IMR-90 (cell line): ENCODE results near the gene ALS2CL. TPM values are rescaled to one million over a fixed set of nuclear protein-coding genes. Genes with fewer than 3 reads are reported as not detected.
A peak's percentile ranks its signal among the peaks of the same experiment; 100 is the strongest.

Experiments used
- ATAC-seq: fragments of 200-7000 bp; cut with Tn5 transposase; 2 replicates; pipeline ENCODE4 v1.9.1; 2020; ENCODE audit warnings: low read depth, mild to moderate bottlenecking, moderate library complexity
- BruUV-seq: library from RNA; stranded (reverse); fragments of 400-500 nt; replicated peaks from 2 replicates; lab custom pipeline; 2021; lab: Mats Ljungman, UMichigan
- CTCF ChIA-PET: fragments of 300-600 bp; formaldehyde crosslinking; extraction: SDS; loops from one replicate; lab custom pipeline; 2021; ENCODE audit warnings: antibody characterized with exemption; lab: Yijun Ruan, JAX
- POLR2A ChIA-PET: fragments of 300-600 bp; sonication (Branson Sonifier 250); formaldehyde crosslinking; loops from one replicate; lab custom pipeline; 2022; ENCODE audit warnings: antibody characterized with exemption; ENCODE audit not compliant: unreplicated experiment; lab: Charles Lee
- DNase-seq: peaks from one replicate; pipeline ENCODE4 v3.0.0; 2013
- H2AFZ ChIP-seq: replicated peaks from 2 replicates; pipeline ENCODE3; 2013; ENCODE audit warnings: low read length, mild to moderate bottlenecking; ENCODE audit not compliant: poor library complexity
- H2AK5ac ChIP-seq: 2 replicates; pipeline ENCODE4 v1.6.1; 2013; ENCODE audit warnings: low read depth, low read length, inconsistent platforms
- H2AK9ac ChIP-seq: replicated peaks from 2 replicates; pipeline ENCODE3; 2013; ENCODE audit warnings: mild to moderate bottlenecking, low read depth, low read length, moderate library complexity; ENCODE audit not compliant: poor library complexity
- H2BK120ac ChIP-seq: 2 replicates; pipeline ENCODE4 v1.6.1; 2013; ENCODE audit warnings: low read depth, low read length, inconsistent platforms
- H2BK15ac ChIP-seq: 3 replicates; pipeline ENCODE4 v1.6.1; 2013; ENCODE audit warnings: low read depth, low read length, inconsistent platforms
- H2BK20ac ChIP-seq: 2 replicates; pipeline ENCODE4 v1.6.1; 2013; ENCODE audit warnings: low read depth, mild to moderate bottlenecking, inconsistent platforms, low read length, moderate library complexity
- H2BK5ac ChIP-seq: 2 replicates; pipeline ENCODE4 v1.6.1; 2013; ENCODE audit warnings: mild to moderate bottlenecking, low read depth, low read length, inconsistent platforms; ENCODE audit not compliant: poor library complexity, severe bottlenecking
- H3K14ac ChIP-seq: replicated peaks from 2 replicates; pipeline ENCODE4 v1.6.1; 2013; ENCODE audit warnings: low read depth, low read length, inconsistent platforms
- H3K18ac ChIP-seq: 2 replicates; pipeline ENCODE4 v1.6.1; 2013; ENCODE audit warnings: low read depth, low read length, control low read depth
- H3K23ac ChIP-seq: 2 replicates; pipeline ENCODE4 v1.6.1; 2013; ENCODE audit warnings: low read depth, low read length, inconsistent platforms
- H3K27ac ChIP-seq: 2 replicates; pipeline ENCODE4 v1.5.1; 2013; ENCODE audit warnings: mild to moderate bottlenecking, control low read depth, low read length; ENCODE audit not compliant: insufficient read depth
- H3K27me3 ChIP-seq: 2 replicates; pipeline ENCODE4 v1.6.1; 2013; ENCODE audit warnings: low read length; ENCODE audit not compliant: control insufficient read depth, insufficient read depth
- H3K36me3 ChIP-seq: 2 replicates; pipeline ENCODE4 v1.6.1; 2013; ENCODE audit warnings: low read length, mixed read lengths; ENCODE audit not compliant: control insufficient read depth, insufficient read depth
- H3K4ac ChIP-seq: 2 replicates; pipeline ENCODE4 v1.6.1; 2013; ENCODE audit warnings: low read depth, low read length, inconsistent platforms
- H3K4me1 ChIP-seq: 2 replicates; pipeline ENCODE4 v1.6.1; 2013; ENCODE audit warnings: low read length, mixed read lengths; ENCODE audit not compliant: control insufficient read depth, insufficient read depth
- H3K4me2 ChIP-seq: 2 replicates; pipeline ENCODE4 v1.6.1; 2013; ENCODE audit warnings: low read depth, mild to moderate bottlenecking, control low read depth, low read length, moderate library complexity
- H3K4me3 ChIP-seq: 2 replicates; pipeline ENCODE4 v1.5.1; 2013; ENCODE audit warnings: low read depth, mild to moderate bottlenecking, control low read depth, low read length, moderate library complexity; ENCODE audit not compliant: insufficient read depth
- H3K56ac ChIP-seq: 2 replicates; pipeline ENCODE4 v1.6.1; 2013; ENCODE audit warnings: low read length, inconsistent platforms; ENCODE audit not compliant: insufficient read depth; ENCODE audit errors: extremely low read depth
- H3K79me1 ChIP-seq, 2 experiments: 2 replicates each; pipeline ENCODE4 v1.6.1; 2013; ENCODE audit warnings: low read length in 2 of 2, inconsistent platforms in 1 of 2, low read depth in 1 of 2
- H3K9ac ChIP-seq: 2 replicates; pipeline ENCODE4 v1.6.1; 2013; ENCODE audit warnings: low read depth, low read length, control low read depth
- H3K9me1 ChIP-seq: 2 replicates; pipeline ENCODE4 v1.6.1; 2013; ENCODE audit warnings: low read length, inconsistent platforms; ENCODE audit not compliant: insufficient read depth
- H3K9me3 ChIP-seq: 2 replicates; pipeline ENCODE4 v1.6.1; 2013; ENCODE audit warnings: low read length; ENCODE audit not compliant: control insufficient read depth, insufficient read depth
- H4K20me1 ChIP-seq: 2 replicates; pipeline ENCODE4 v1.6.1; 2013; ENCODE audit warnings: low read length, inconsistent platforms; ENCODE audit not compliant: insufficient read depth
- H4K5ac ChIP-seq: 2 replicates; pipeline ENCODE4 v1.6.1; 2013; ENCODE audit warnings: mild to moderate bottlenecking, low read depth, low read length, control low read depth
- H4K8ac ChIP-seq, 2 experiments: 2 replicates each; pipeline ENCODE4 v1.6.1; 2013; ENCODE audit warnings: low read depth in 2 of 2, low read length in 2 of 2, control low read depth in 1 of 2, inconsistent platforms in 1 of 2
- H4K91ac ChIP-seq: 2 replicates; pipeline ENCODE4 v1.6.1; 2013; ENCODE audit warnings: low read depth, low read length, inconsistent platforms; ENCODE audit not compliant: insufficient read depth
- BHLHE40 ChIP-seq: fragments of 150-350 bp; IDR thresholded peaks from 2 replicates; pipeline ENCODE4 v1.6.1; 2016; ENCODE audit warnings: mild to moderate bottlenecking, low read depth, low read length
- CEBPB ChIP-seq: IDR thresholded peaks from 2 replicates; pipeline ENCODE4 v1.6.1; 2012; ENCODE audit warnings: low read depth, low read length, improper control_type of control experiment
- CHD1 ChIP-seq: IDR thresholded peaks from 2 replicates; pipeline ENCODE4 v1.6.1; 2012; ENCODE audit warnings: low read depth, low read length, improper control_type of control experiment
- FOS ChIP-seq: fragments of 150-350 bp; IDR thresholded peaks from 2 replicates; pipeline ENCODE4 v1.6.1; 2016; ENCODE audit warnings: low read depth, low read length
- MAFK ChIP-seq: IDR thresholded peaks from 2 replicates; pipeline ENCODE4 v1.6.1; 2012; ENCODE audit warnings: low read depth, low read length, improper control_type of control experiment
- MAZ ChIP-seq: IDR thresholded peaks from 2 replicates; pipeline ENCODE4 v1.6.1; 2012; ENCODE audit warnings: low read depth, mild to moderate bottlenecking, low read length, improper control_type of control experiment, moderate library complexity, borderline replicate concordance
- MXI1 ChIP-seq: IDR thresholded peaks from 2 replicates; pipeline ENCODE4 v1.6.1; 2012; ENCODE audit warnings: low read depth, mild to moderate bottlenecking, low read length, moderate library complexity, borderline replicate concordance
- NFE2L2 ChIP-seq: fragments of 150-350 bp; IDR thresholded peaks from 2 replicates; pipeline ENCODE4 v1.6.1; 2016; ENCODE audit warnings: low read depth, mild to moderate bottlenecking, low read length
- POLR2A ChIP-seq: IDR thresholded peaks from 2 replicates; pipeline ENCODE4 v1.6.1; 2012; ENCODE audit warnings: mild to moderate bottlenecking, low read depth, low read length
- RAD21 ChIP-seq: IDR thresholded peaks from 2 replicates; pipeline ENCODE4 v1.6.1; 2012; ENCODE audit warnings: low read length, improper control_type of control experiment
- RCOR1 ChIP-seq: IDR thresholded peaks from 2 replicates; pipeline ENCODE4 v1.6.1; 2012; ENCODE audit warnings: mild to moderate bottlenecking, low read length, improper control_type of control experiment; ENCODE audit not compliant: insufficient replicate concordance
- RFX5 ChIP-seq: IDR thresholded peaks from 2 replicates; pipeline ENCODE4 v1.8.0; 2012; ENCODE audit warnings: low read depth, mild to moderate bottlenecking, low read length, moderate library complexity
- WGBS, 2 experiments: methylation state at CpG; one replicate each; pipeline versions ENCODE4 v1.1.5 to v1.1.7; 2013; ENCODE audit warnings: missing lambda C conversion rate in 2 of 2; ENCODE audit not compliant: insufficient read length in 1 of 2; ENCODE audit errors: extremely low coverage in 2 of 2; 5-methylcytosine and 5-hydroxymethylcytosine counted together
- dilution Hi-C: fragments of 300-500 bp; cut with HindIII; formaldehyde crosslinking; loops from one replicate; pipeline ENCODE4 v1.14.3; 2018; ENCODE audit warnings: low sequenced_read_pairs; ENCODE audit not compliant: unreplicated experiment
- in situ Hi-C: fragments of 300-500 bp; cut with MboI; formaldehyde crosslinking; loops from 3 replicates; pipeline ENCODE4 v1.14.3; 2019; ENCODE audit warnings: low sequenced_read_pairs, inconsistent platforms, mixed read lengths
- intact Hi-C: fragments of 100-400 bp; cut with micrococcal nuclease; formaldehyde crosslinking; loops from 2 replicates; pipeline ENCODE4 v1.10.0; 2022
- polyA plus RNA-seq, 3 experiments: library from polyadenylated mRNA; depleted of rRNA; stranded (reverse); fragments of >200 nt; gene quantifications; 2 replicates each; pipeline ENCODE4 v1.2.3, GENCODE V29; 2012; ENCODE audit warnings: low replicate concordance in 1 of 3
- total RNA-seq: library from RNA; depleted of rRNA; stranded (reverse); fragments of >200 nt; gene quantifications from 2 replicates; pipeline ENCODE4 v1.2.3, GENCODE V29; 2012
- TF ChIP-seq, protein P1 (sequence below): fragments of 150-350 bp; IDR thresholded peaks from 2 replicates; pipeline ENCODE4 v1.6.1; 2017; ENCODE audit warnings: mild to moderate bottlenecking, antibody characterized with exemption, low read length, low read depth
- TF ChIP-seq, protein P2 (sequence below): fragments of 150-350 bp; IDR thresholded peaks from 2 replicates; pipeline ENCODE4 v1.6.1; 2016; ENCODE audit warnings: low read depth, mild to moderate bottlenecking, low read length, moderate library complexity, borderline replicate concordance
- TF ChIP-seq, protein P3 (sequence below): conservative IDR thresholded peaks from 2 replicates; pipeline ENCODE4 v1.5.1; 2012; ENCODE audit warnings: mild to moderate bottlenecking, low read depth, low read length, improper control_type of control experiment

The ALS2CL gene
- total and polyA plus RNA-seq, 2 of the 4 experiments (the other 2 are of a cell fraction) = 2.2 to 4.8 TPM

DNA sequence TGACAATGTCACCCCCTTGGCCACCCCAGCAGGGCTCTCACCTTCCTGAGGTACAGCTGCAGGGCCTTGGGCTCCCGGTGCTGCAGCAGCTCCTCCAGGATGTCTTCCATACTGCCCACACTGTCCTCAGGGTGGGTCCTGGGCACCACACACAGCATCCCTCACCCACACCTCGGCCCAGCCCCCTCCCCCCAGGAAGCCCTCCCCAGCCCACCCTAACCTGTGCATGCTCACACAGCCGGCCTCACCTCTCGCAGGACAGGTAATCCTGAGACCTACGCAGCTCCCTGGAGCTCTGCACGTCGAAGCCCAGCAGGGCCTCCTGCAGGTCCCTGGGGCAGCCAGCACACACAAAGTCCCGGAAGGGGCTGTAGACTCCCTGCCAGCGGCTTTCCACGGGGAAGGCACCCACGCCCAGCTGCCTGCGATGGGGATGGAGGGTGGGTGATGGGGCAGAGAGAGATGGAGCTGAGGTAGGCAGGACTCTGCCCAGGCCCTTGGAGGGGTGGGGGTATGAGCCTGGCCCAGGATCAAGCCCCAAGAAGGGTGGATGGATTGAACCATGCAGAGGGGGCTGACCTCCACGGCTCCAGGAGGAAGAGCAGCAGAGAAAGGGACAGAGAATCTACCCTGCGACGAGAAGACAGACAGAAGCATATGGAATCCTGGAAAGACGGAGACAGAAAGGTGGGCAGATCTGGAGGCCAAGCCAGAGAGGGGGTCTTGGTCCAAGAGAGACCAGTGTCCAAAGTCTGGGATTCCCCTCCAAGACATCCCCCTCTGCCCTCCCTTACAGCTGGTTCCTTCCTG, 16.7 kb downstream of the ALS2CL start:
- dilution Hi-C loops = no loop called here
- Histone ChIP-seq H3K4me2 (no peak overlapping the region), H3K4me3 (no peak overlapping the region)
- no peak for TF ChIP-seq MAZ
- TF ChIP-seq RAD21 = no peak
- no peak for TF ChIP-seq FOS
- TF ChIP-seq, protein P1, sequence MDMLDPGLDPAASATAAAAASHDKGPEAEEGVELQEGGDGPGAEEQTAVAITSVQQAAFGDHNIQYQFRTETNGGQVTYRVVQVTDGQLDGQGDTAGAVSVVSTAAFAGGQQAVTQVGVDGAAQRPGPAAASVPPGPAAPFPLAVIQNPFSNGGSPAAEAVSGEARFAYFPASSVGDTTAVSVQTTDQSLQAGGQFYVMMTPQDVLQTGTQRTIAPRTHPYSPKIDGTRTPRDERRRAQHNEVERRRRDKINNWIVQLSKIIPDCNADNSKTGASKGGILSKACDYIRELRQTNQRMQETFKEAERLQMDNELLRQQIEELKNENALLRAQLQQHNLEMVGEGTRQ = no peak
- no peak for TF ChIP-seq POLR2A
- TF ChIP-seq, protein P2, sequence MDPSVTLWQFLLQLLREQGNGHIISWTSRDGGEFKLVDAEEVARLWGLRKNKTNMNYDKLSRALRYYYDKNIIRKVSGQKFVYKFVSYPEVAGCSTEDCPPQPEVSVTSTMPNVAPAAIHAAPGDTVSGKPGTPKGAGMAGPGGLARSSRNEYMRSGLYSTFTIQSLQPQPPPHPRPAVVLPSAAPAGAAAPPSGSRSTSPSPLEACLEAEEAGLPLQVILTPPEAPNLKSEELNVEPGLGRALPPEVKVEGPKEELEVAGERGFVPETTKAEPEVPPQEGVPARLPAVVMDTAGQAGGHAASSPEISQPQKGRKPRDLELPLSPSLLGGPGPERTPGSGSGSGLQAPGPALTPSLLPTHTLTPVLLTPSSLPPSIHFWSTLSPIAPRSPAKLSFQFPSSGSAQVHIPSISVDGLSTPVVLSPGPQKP = no peak
- no peak for TF ChIP-seq MXI1
- no peak for TF ChIP-seq RFX5
- TF ChIP-seq RCOR1 = no peak
- no peak for TF ChIP-seq CEBPB
- no peak for TF ChIP-seq NFE2L2
- TF ChIP-seq CHD1 = no peak
- TF ChIP-seq, protein P3, sequence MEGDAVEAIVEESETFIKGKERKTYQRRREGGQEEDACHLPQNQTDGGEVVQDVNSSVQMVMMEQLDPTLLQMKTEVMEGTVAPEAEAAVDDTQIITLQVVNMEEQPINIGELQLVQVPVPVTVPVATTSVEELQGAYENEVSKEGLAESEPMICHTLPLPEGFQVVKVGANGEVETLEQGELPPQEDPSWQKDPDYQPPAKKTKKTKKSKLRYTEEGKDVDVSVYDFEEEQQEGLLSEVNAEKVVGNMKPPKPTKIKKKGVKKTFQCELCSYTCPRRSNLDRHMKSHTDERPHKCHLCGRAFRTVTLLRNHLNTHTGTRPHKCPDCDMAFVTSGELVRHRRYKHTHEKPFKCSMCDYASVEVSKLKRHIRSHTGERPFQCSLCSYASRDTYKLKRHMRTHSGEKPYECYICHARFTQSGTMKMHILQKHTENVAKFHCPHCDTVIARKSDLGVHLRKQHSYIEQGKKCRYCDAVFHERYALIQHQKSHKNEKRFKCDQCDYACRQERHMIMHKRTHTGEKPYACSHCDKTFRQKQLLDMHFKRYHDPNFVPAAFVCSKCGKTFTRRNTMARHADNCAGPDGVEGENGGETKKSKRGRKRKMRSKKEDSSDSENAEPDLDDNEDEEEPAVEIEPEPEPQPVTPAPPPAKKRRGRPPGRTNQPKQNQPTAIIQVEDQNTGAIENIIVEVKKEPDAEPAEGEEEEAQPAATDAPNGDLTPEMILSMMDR = no peak
- no peak for TF ChIP-seq MAFK
- no peak for TF ChIP-seq BHLHE40

More for the DNA sequence above, 16.7 kb downstream of the ALS2CL start:
- Histone ChIP-seq H3K4me1 (peaks cover 2% of the 10 kb centered on the region; the same call in 1 of the 2 replicates), H3K79me1 (no peaks in the 10 kb centered on the region), H4K91ac (no peak overlapping the region), H2BK5ac (no peak overlapping the region), H3K4ac (no peak overlapping the region), H2AK5ac (no peak overlapping the region), H3K27ac (no peak overlapping the region), H3K9me3 (no peaks in the 10 kb centered on the region), H3K56ac (no peak overlapping the region), H2AFZ (peak overlapping the region; percentile 46), H4K8ac (no peak overlapping the region), H3K14ac (no peak overlapping the region), H2BK15ac (no peak overlapping the region), H2BK20ac (no peak overlapping the region), H3K9me1 (peaks cover 5% of the 10 kb centered on the region; the same call in 1 of the 2 replicates), H3K9ac (no peak overlapping the region), H2AK9ac (no peak overlapping the region), H2BK120ac (no peak overlapping the region), H3K23ac (no peak overlapping the region), H4K20me1 (no peaks in the 10 kb centered on the region), H3K18ac (no peak overlapping the region), H3K36me3 (peaks cover 5% of the 10 kb centered on the region; the same call in 1 of the 2 replicates), H4K5ac (no peak overlapping the region), H3K27me3 (no peaks in the 10 kb centered on the region)
- 82% methylated on average over 5 of the region's 16 CpGs; no CpG with 5 or more reads in 1 of the 2 experiments for WGBS, 2 experiments
- CTCF ChIA-PET = no interaction called here
- in situ Hi-C loops = no loop called here
- POLR2A ChIA-PET = no interaction called here
- ATAC-seq (no peak), DNase-seq (no peak)
- BruUV-seq = no TSS peak
- intact Hi-C loops = no loop called here
